NCI-H1105 treated with DMSO at 0.1 percent for 48 hours (cell line): ENCODE results near the gene MEN1.

ENCODE experiments used
- DNase-seq: peaks from one replicate; lab custom pipeline; 2025; lab: John Stamatoyannopoulos, UW

MEN1 gene

GRCh38 chr11:64762674-64763525 is 47.5 kb downstream of the MEN1 start:
- no peak for DNase-seq

DNA sequence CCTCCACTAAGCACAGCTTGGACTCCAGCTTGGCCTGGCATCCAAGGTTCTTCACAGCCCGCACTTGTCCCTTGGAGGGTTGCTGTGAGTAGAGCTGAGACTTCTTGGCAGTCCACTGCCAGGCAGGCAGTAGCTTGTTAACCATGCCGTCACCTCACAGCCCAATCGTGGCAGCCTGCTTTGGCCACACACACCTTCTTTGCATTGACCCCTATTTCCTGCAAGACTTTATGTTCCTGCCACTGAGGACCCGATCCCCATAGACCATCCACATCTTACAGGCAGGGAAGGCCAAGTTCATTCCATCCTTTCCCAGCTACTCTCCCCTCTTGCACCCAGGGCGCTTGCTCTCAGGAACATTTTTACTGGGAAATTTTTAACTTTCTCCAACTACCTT is 48.1 kb downstream of the MEN1 start:
- DNase-seq, result no peak

- no peak for DNase-seq
Measured at GRCh38 chr11:64760759-64761420, 49.5 kb downstream of the MEN1 start.

GRCh38 chr11:64759722-64760719 is 50.3 kb downstream of the MEN1 start, which contains the start of gene PYGM:
Gene PYGM, minus strand, starts transcription at chr11:64759974. Its CDS starts 76 bp downstream, at chr11:64759898.
- DNase-seq, result no peak

GRCh38 chr11:64759131-64759721 is 51.1 kb downstream of the MEN1 start:
- DNase-seq, result no peak

DNA sequence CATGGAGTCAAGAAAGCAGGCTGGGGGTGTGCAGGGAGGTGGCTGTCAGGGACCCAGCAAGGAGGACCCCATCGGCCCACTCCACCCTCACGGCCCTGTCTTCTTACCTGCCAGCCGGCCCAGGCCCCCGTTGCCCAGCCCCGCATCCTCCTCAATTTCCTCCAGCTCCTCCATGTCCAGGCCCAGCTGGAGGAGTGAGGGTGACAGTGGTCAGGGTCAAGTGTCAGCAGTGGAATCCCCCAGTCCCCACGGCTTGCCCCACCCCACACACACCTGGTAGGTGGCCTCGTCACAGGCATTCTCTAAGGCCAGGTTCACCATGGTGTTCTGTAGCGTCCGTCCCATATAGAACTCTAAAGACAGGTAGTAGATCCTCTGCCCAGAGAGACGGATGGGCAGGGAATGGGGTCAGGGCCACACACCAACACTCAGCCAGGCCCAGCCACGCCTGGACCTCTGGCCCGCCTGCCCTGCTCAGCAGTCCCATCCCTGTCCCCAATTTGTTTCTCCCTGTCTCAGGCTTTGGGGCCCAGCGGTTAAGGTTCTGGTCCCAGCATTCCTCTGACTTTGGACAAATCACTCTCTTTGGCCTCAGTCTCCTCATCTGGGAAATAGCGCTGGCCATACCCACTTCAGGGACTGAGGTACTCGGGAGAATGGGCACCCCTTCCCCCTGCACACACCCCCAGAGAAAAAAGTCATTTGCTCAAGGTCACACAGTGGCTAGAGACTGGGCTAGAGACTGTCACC is 51.8 kb downstream of the MEN1 start:
- DNase-seq, result no peak

DNA sequence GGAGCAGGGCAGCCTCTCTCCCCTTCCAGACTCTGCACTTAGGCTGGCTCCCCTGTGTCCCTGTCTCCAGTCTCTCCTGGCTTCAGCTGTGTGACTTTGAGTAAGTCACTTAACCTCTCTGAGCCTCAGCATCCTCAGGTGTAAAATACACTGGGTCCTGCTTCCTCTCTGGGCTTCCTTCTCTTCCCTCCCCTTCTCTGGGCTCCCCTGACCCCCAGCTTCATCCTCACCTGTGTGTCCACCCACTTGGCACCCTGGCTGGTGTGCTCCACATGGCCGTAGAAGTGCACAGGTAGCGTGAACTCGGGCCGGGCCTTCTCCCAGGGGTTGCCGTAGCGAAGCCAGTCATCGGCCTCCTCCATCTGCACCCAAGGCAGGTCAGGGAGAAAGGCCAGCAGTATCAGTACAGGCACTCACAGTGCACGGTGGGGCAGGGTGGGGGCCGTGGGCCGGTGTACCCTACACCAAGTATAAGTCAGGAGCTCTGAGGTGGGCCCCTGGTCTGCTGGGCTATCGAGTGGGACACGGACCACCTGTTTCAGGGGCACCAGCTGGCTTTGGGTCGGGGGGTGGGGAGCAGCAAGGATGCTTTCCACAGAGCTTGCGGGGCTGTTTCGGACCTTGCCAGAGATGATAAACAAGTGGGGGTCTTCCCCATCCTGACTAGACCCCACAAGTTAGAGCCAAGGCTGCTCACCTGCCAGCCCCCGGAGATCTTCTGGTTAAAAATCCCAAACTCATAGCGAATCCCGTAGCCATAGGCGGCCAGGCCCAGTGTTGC is 52.6 kb downstream of the MEN1 start:
- DNase-seq, result no peak

GRCh38 chr11:64755681-64756361 is 54.5 kb downstream of the MEN1 start:
- no peak for DNase-seq

DNA sequence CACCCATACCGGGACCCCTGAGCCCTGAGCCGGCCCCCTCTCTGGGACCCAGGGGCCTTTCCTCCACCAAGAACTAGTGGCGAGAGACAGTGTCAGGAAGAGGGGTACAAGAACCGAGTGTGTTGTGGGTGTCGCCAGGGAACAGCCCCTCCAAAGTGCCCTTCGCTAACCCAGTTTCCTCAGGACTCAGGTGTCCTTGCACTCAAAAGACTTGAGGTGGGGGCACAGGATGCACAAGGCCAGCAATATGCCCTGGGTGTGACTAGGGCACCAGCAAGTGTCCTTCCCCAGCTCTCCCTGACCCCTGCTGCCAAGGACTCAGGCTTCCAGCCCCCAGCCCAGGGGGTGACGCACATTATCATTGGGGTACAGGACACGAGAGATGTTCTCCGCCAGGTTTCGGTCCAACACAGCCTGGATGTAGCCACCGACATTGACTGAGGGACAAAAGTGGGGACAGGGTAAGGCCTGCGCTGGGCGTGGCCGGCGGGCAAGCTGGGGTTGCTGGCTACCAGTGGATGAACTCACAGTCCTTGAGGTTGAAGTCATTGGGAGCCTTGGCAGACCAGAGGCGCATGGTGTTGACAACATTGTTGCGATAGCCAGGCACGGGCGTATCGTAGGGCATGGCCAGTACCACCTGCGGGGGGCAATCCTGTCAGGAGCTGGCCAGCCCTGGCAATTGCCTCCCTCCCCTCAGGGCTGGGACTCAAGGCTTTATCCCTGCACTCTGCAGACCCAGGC is 55.3 kb downstream of the MEN1 start:
- DNase-seq, result no peak

DNA sequence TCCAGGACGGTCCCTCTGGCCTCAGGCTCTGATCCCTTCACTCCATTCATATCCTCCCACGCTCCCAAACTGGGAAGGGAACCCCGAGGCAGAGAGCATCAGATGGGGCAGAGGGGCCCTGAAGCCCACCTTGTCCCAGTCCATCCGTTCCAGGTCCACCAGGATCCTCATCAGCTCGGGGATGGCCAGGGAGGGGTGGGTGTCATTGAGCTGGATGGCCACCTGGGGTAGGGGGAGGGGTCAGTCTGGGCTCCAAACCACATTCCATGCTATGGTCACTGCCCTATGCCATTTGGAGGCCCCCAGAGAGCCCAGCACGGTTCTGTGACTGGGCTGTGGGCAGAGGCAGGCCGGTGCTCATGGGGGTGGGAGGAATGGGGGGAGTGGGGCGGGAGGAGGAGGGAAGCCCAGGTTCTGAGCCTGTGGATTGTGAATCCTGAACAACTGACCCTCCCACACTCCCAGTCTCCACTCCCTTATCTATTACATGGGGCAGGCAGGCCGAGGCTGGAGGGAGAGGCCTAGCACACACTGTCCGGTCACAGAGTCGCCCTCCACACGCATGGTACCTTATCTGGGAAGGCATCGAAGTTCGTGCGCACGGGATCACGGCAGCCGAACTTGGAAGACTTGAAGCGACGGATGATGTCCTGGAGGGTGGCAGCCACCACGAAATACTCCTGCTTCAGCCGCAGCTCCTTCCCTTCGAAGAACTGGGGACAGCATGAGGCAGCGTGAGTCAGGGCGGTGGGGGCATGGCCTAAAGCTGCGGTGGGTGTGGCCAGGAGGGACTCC is 56.0 kb downstream of the MEN1 start:
- DNase-seq, result no peak
